Measurements from ENCODE around the gene SLC29A1. TPM values are rescaled to one million over a fixed set of nuclear protein-coding genes. Genes with fewer than 3 reads are reported as not detected.
A peak's percentile ranks its signal among the peaks of the same experiment; 100 is the strongest.

Gene SLC29A1
- total RNA-seq, 2 donors from 2014 or later = 37.1 to 56.5 TPM

- H3K9me3 Mint-ChIP-seq = no peaks in the 10 kb centered on the region
- H3K36me3 Mint-ChIP-seq = no peaks in the 10 kb centered on the region
- ATAC-seq (no peak), DNase-seq (ENCODE audit: low spot score in 2 of 2) (no peak)
- peak overlapping the region in 1 of 2 donors; percentile 89 for H3K27ac Mint-ChIP-seq
Observed at GRCh38 chr6:44238687-44239350, 15.4 kb downstream of the SLC29A1 start.

- Mint-ChIP-seq H3K27ac (peak overlapping the region in 1 of 2 donors; percentile 11), H3K9me3 (no peaks in the 10 kb centered on the region), H3K36me3 (peaks cover 18 to 23% of the 10 kb centered on the region in 2 donors)
- DNase-seq (ENCODE audit: low spot score in 2 of 2) (no peak), ATAC-seq (no peak)
Observed at GRCh38 chr6:44243345-44243744, 19.9 kb downstream of the SLC29A1 start.

GRCh38 chr6:44245391-44245911 is 22.1 kb downstream of the SLC29A1 start:
- DNase-seq (ENCODE audit: low spot score in 2 of 2) (no peak), ATAC-seq (no peak)
- peak overlapping the region; percentile 56 to 100 for H3K27ac Mint-ChIP-seq
- no peaks in the 10 kb centered on the region for H3K9me3 Mint-ChIP-seq
- peaks cover 39 to 44% of the 10 kb centered on the region in 2 donors for H3K36me3 Mint-ChIP-seq

- H3K27ac Mint-ChIP-seq = peak overlapping the region; percentile 100
- DNase-seq (ENCODE audit: low spot score in 2 of 2) (peak; percentile 88 to 93), ATAC-seq (peak; percentile 59 to 60)
- peaks cover 45 to 51% of the 10 kb centered on the region in 2 donors for H3K36me3 Mint-ChIP-seq
- H3K9me3 Mint-ChIP-seq = no peaks in the 10 kb centered on the region
Observed at GRCh38 chr6:44245912-44246662, 22.7 kb downstream of the SLC29A1 start.

- DNase-seq (ENCODE audit: low spot score in 2 of 2) = peak; percentile 93 to 98
- peak; percentile 72 to 81 for ATAC-seq
- Mint-ChIP-seq H3K27ac (peak within 1 kb of the TSS; percentile 100), H3K36me3 (peaks cover 52 to 58% of the 10 kb centered on the region in 2 donors), H3K9me3 (no peaks in the 10 kb centered on the region)
Observed at GRCh38 chr6:44246663-44247337, 23.4 kb downstream of the SLC29A1 start, which contains the start of gene HSP90AB1. Gene HSP90AB1, plus strand, starts transcription at chr6:44247101. Its CDS starts 1,529 bp downstream, at chr6:44248630.

GRCh38 chr6:44247338-44248302 is 24.2 kb downstream of the SLC29A1 start:
- Mint-ChIP-seq H3K36me3 (peaks cover 57 to 61% of the 10 kb centered on the region in 2 donors), H3K27ac (peak overlapping the region; percentile 100), H3K9me3 (no peaks in the 10 kb centered on the region)
- DNase-seq (ENCODE audit: low spot score in 2 of 2) = peak; percentile 80 to 94
- peak; percentile 49 to 62 for ATAC-seq

GRCh38 chr6:44248579-44248978 is 25.2 kb downstream of the SLC29A1 start:
- no peak for ATAC-seq

GRCh38 chr6:44249082-44249748 is 25.8 kb downstream of the SLC29A1 start:
- peaks cover 69 to 71% of the 10 kb centered on the region in 2 donors for H3K36me3 Mint-ChIP-seq
- ATAC-seq (no peak), DNase-seq (ENCODE audit: low spot score in 2 of 2) (no peak)
- peak overlapping the region; percentile 100 for H3K27ac Mint-ChIP-seq
- H3K9me3 Mint-ChIP-seq = no peaks in the 10 kb centered on the region

More at GRCh38 chr6:44248579-44248978, 25.2 kb downstream of the SLC29A1 start:
- DNase-seq (ENCODE audit: low spot score in 2 of 2) = no peak
- Mint-ChIP-seq H3K27ac (peak overlapping the region; percentile 100), H3K36me3 (peaks cover 66 to 71% of the 10 kb centered on the region in 2 donors), H3K9me3 (no peaks in the 10 kb centered on the region)

GRCh38 chr6:44250067-44250717 is 26.8 kb downstream of the SLC29A1 start:
- Mint-ChIP-seq H3K9me3 (no peaks in the 10 kb centered on the region), H3K36me3 (peaks cover 70 to 78% of the 10 kb centered on the region in 2 donors), H3K27ac (peak overlapping the region; percentile 100)
- DNase-seq (ENCODE audit: low spot score in 2 of 2) (no peak), ATAC-seq (no peak)

GRCh38 chr6:44250718-44251123 is 27.3 kb downstream of the SLC29A1 start:
- peak overlapping the region; percentile 100 for H3K27ac Mint-ChIP-seq
- ATAC-seq = no peak
- DNase-seq (ENCODE audit: low spot score in 2 of 2) = no peak
- H3K36me3 Mint-ChIP-seq = peaks cover 65 to 84% of the 10 kb centered on the region in 2 donors
- no peaks in the 10 kb centered on the region for H3K9me3 Mint-ChIP-seq

GRCh38 chr6:44251576-44252524 is 28.5 kb downstream of the SLC29A1 start:
- DNase-seq (ENCODE audit: low spot score in 2 of 2) (no peak), ATAC-seq (no peak)
- Mint-ChIP-seq H3K27ac (peak overlapping the region; percentile 99 to 100), H3K36me3 (peaks cover 69 to 90% of the 10 kb centered on the region in 2 donors), H3K9me3 (no peaks in the 10 kb centered on the region)

GRCh38 chr6:44253307-44254101 is 30.1 kb downstream of the SLC29A1 start:
- Mint-ChIP-seq H3K9me3 (no peaks in the 10 kb centered on the region), H3K36me3 (peaks cover 56 to 73% of the 10 kb centered on the region in 2 donors), H3K27ac (peak overlapping the region; percentile 99 to 100)
- DNase-seq (ENCODE audit: low spot score in 2 of 2) (peak in 1 of 2 donors; percentile 77), ATAC-seq (no peak)
